CD1c-positive myeloid dendritic cell (primary cell): Measurements from ENCODE around the gene ZSCAN21.
"Not testable (repeated sequence)": the region's sequence is repeated elsewhere in the genome, so short reads cannot be mapped to it uniquely, and the experiment has no call there.

Experiments used
- DNase-seq: peaks from one replicate; pipeline ENCODE4 v3.0.0-alpha.2; 2016; ENCODE audit errors: extremely low spot score

ZSCAN21 gene

DNA sequence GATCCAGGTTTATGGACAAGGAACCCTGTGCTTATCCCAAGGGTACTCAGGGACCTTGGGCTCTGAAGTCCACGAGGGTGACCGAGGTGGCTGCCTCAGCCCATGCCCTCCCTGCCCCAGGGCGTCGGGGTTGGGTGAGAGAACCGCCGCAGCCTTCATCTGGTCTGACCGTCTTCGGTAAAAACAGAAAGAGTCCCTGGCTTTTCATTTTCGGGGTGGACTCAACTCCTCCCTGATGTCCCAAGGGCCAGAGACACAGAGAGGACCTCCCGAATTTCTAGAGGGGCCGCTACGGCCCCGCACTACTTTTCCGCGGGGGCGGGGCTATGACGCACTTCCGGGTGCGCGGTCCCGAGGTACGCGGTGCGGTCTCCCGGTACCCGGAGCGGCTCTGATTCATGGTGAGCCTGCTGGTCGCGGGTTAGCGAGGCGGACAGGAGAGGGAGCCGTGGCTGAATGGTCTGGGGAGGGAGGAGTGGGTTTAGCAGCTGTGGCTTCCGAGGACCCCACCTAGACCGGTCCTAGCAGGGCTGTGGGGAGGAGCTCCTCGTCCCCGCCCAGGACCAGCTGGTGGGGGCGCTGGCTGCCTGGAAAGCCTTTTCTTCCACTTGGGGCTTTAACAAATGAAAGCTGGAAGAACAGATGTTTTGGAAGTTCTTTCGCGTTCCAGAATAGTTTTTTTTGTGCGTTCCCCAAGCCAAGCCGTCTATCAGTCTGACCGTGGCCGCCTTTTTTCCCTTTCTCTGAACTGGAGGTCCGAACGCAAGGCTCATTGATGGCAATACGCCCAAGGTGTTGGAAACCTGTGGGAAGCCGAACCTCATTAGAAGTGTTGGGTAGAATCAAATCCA is at the start of gene ZSCAN21:
Gene ZSCAN21, plus strand, starts transcription at position 334 of the 851 bp plus-strand sequence. CDS start 7,233 bp downstream, outside the sequence.
- peak; percentile 87 for DNase-seq

DNA sequence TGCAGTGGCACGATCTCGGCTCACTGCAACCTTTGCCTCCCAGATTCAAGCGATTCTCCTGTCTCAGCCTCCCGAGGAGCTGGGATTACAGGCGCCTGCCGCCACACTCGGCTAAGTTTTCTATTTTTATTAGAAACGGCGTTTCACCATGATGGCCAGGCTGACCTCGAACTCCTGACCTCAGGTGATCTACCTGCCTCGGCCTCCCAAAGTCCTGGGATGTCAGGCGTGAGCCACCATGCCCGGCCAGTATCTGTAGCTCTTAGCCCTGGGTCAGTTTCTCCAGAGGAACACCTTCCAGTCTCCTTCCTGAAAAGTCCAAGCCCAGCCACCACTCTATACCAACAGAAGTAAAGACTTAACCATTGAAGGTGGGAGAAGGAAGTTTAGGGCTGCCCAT is 49.3 kb upstream of the ZSCAN21 start:
- no peak for DNase-seq

DNA sequence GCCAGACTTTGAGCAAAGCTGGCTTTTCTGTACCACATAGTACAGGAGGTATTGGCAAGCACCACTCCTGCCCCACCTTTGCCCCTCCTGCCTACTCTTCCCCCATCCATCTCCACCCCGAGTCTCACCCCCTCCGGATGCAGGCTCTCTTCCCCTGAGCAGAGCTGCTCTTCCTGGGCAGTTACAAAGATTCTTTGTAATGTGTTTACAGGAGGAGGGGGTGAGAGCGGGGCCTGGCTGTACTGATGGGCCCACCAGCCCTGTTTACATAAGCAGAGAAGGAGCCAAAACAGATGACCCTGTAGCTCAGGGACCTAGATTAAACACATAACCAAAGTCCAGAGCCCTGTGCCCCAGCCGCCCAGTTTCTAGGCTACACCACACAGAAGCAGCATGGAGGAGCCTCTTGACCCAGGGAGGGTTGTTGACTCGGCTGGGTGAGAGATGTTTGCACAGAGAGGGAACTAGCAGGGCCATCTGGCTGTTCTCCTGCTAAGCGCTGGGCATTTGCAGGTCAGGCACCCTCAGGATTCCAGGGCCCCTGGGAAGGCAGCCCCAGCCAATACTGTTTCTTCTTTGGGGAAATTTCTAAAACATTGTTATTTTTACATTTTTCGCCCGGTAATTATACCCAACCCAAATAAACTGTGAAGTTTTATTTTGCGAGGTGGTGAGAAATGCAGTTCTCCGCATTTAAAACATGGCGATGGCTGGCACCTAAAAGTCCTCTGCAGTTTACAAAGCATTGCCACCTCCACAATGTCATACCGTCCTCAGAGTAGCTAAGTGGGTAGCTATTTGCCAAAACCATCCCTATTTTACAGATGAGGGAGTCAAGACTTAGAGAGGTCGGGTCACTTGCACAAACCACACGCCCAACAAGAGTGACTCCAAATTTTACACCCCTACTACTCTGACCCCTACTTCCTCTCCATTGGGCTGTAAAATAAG is 45.6 kb upstream of the ZSCAN21 start:
- DNase-seq, result no peak

DNA sequence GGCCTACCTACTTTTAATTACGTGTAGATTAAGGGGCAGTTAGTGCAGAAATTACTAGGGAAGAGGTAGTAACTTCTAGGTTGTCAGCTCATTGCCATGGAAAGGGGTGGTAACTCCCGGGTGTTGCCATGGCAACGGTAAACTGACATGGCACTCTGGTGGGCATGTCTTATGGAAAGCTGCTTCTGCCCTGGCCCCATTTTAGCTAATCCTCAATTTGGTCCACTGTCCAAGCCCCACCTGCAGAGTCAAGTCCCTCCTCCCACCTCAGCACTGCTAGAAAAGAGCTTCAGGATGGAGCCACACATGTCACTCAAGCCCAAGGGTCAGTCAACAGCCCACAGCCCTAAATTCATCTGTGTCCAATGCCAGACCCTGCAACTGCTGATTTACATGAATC is 41.7 kb upstream of the ZSCAN21 start:
- no peak for DNase-seq

DNA sequence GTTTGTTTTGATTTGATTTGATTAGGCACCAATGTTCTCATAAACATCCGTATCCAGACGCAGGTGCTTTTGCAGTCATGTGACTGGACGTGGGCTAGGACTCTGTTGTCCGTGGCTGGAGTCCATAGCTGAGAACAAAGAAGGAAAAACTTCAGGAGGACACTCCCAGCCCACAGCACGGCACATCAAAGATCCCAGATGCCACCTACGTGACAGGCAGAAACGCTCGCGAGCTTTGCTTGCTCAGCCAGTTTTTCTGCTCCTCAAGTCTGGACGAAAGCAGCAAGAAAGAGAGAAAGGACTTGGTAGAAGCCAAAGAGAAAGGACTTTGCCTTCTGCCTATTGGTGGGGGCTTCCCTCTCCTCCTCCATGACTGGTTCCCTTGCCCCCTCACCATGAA is 41.0 kb upstream of the ZSCAN21 start:
- DNase-seq, result no peak

DNA sequence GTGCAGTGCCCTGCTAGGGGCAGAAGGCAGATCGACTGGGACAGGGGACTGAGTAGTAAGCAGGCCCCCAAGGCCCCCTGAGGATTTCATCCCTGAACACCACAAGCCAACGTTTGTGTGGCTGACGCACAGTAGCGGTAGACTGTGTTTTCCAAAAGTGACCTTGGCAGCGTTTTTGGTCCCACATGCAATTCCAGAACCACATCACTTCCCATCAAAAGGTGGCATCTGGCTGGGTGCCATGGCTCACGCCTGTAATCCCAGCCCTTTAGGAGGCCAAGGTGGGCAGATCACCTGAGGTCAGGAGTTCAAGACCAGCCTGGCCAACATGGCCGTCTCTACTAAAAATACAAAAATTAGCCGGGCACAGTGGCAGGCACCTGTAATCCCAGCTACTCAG is 39.6 kb upstream of the ZSCAN21 start:
- not testable (repeated sequence) for DNase-seq

DNA sequence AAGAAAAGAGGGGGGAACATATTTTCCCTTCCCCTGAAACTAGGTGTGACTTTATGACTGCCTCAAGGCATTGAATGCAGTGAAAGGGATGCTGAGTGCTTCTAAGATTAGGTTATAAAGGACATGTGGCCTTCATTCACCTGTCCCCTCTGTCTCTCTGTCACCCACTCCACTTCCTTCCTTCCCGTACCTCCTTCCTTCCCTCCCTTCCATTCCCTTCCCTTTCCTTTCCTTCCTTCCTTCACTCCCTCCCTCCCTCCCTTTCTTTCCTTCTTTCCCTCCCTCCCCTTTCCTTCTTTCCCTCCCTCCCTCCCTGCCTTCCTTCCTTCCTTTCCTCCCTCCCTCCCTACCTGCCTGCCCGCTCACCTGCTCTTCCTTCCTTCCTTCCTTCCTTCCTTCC is 38.7 kb upstream of the ZSCAN21 start:
- DNase-seq, result no peak

DNA sequence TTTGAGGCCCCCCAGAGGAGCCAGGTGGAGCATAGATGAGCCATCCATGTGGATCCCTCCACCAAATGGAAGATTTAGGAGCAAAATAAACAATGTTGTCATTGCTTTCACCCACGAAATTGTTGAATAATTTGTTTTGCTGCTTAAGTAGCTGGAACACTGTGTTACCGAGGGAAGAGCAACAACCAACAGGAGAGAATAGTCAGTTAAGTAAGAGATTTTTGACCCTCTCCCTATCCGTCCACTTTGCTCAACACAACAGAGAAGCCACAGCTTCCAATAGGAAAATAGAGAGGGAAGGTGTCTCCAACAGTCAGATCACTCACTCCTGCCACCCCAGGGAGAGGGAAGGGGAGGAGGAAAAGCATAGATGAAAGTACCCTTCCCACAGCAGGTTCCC is 38.1 kb upstream of the ZSCAN21 start:
- no peak for DNase-seq

DNA sequence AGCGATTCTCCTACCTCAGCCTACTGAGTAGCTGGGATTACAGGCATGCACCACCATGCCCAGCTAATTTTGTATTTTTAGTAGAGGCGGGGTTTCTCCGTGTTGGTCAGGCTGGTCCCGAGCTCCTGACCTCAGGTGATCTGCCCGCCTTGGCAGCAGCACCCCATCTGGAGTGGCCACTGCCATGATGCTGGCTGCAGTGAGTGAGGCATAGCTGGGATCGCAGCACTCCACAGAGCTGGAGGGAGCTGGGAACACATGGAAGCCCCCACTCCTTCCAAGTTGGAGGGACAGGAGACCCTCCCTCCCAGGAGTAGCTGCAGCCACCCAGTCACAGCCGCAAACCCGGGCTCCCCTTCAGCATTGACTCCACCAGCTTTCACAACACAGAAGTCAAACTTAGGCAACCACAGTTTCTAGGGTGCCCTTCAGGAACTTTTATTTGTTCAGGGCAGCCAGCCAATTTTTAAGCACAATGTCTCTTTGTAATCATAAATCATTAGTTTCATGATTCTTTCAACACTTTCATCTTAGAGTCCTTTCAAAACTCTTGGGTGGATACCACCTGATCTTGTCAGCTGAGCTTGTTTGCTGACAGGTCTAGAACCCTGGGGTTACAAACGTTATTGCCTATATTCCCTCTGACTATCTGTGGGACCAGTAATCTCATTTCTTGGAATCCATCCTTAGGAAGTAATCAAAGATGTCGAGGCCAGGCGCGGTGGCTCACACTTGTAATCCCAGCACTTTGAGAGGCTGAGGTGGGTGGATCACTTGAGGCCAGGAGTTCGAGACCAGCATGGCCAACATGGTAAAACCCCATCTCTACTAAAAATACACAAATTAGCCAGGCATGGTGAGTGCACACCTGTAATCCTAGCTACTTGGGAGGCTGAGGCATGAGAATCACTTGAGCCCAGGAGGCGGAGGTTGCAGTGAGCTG is 36.9 kb upstream of the ZSCAN21 start:
- DNase-seq, result not testable (repeated sequence)

DNA sequence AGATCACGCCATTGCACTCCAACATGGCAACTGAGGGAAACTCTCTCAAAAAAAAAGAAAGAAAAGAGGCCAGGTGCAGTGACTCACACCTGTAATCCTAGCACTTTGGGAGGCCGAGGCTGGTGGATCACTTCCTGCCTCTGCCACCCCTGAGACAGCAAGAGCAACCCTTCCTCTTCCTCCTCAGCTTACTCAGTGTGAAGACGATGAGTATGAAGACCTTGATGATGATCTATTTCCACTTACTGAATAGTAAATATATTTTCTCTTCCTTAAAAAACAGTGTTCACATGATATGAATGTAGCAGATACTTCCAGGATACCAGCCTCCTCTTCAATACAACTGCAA is 36.3 kb upstream of the ZSCAN21 start:
- no peak for DNase-seq

DNA sequence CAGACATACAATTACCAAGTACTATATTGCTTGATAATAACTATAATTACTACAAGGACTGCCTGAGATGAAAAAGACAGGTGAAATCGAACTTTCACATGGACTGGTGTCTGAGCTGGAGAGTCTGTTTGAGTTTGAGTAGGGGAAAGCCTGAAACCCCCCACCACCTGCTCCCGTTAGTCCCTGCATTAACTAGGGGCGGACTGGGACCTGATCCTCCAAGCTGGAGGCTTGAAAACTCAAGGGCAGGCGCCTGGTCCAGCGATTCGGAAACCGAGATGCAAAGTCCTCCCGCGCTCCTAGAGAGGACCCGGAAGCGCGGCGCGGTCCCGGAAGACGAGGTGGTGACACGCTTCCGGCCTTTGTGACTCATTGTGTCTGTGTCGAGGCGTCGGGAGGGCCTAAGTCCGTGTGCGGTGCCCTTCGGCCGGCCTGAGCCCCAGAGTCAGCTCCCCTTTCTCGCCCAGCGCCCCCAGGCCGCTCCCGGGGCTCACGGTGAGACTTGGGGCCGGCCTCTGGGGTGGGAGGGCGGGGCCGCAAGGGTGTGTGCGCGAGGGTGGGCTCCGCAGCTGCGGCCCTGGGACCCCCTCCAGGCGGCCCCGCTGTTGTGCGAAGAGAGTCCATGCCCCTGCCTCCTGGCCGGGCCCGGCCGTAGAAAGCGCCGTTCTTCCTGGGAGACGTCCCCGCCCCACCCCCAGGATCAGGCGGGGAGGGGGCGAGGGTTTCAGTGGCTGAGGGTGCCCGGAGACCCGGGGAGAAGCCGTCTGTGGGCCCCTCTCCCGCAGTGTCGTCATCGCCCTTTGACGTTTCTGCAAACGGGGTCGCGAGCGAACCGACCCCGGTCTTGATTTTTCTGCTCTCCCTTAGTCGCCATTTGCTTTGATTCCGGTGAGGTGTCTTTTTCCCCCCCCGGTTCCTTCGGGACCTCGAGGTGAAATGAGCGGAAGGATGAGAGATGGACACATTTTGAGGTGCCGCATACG is 34.1 kb upstream of the ZSCAN21 start, which contains the start of gene ZKSCAN1:
Gene ZKSCAN1, plus strand, starts transcription at position 365 of the 983 bp plus-strand sequence. CDS start 7,911 bp downstream, outside the sequence.
- DNase-seq, result peak; percentile 96

DNA sequence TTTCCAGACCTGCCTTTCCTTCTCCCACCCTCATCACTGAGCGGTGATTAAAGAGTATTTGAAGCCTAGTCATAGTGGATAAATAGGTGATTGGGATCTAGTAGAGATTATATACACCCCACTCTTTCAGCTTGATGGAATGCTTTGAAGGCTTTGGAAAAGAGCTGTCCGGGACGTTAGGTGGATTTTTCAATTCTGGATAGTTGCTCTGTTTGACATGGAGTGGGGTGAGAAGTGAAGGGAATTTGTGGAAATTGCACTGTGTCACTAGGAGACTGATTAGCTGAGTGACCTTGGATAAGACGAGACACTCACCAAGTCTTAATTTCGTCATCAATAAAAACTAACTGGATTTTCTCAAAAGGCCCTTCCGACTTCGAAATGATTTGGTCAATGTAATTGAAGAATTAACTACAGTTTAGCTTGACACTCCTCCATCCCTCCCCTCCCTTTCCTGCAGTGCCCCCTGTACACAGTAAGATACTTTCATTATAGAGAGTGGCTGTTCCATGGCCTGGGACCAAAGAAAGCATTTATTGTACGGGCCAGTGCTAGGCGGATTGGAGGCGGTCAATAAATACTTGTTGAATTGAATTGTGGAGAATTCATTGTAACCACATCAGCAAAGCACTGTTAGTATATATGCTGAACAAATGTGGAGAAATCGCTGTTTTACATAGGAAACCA is 33.2 kb upstream of the ZSCAN21 start:
- peak; percentile 4 for DNase-seq

DNA sequence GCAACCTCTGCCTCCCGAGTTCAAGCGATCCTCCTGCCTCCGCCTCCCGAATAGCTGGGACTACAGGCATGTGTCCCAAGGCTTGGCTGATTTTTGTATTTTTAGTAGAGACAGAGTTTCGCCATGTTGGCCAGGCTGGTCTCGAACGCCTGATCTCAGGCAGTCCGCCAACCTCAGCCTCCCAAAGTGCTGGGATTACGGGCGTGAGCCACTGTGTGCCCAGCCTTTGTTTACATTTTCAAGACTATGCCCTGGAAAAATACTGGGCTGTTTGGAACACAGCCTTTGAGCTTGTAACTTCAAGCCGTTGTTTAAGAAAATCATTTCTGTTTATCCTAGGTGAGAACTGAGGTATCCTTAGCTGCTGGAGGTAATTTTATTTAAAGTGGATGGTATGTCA is 32.3 kb upstream of the ZSCAN21 start:
- no peak for DNase-seq

DNA sequence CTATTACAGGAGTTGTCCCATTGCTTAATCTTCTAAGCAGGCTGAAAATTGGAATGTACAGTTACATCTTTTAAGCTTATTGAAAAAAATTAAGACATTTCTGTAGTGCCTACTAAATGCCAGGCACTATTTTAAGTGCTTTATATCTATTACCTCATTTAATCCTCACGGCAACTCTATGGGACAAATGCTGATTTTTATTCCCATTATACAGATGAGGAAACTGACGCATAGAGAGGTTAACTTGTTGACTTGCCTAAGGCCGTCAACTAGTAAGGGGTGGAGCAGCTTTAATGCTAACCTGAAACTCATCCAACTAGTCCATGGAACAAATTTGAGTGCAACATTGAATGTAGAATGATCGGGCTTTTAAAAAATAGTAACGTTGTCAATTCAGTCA is 31.7 kb upstream of the ZSCAN21 start:
- DNase-seq, result no peak

DNA sequence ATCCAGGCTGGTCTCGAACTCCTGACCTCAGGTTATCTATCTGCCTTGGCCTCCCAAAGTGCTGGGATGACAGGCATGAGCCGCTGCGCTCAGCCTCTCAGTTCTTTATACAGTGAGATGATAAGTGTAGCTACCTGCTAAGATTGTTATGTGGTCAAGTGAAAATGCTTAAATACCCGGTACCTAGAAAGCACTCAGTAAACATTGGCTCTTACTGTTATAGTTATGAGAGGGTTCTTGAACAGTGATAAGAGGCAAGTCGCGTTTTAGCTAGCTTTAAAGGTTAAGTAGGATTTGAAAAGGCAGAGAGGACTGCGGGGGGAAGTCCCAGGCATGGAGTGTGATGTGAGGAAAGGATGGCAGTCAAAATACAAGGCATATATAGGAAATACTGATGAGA is 29.7 kb upstream of the ZSCAN21 start:
- DNase-seq, result no peak

DNA sequence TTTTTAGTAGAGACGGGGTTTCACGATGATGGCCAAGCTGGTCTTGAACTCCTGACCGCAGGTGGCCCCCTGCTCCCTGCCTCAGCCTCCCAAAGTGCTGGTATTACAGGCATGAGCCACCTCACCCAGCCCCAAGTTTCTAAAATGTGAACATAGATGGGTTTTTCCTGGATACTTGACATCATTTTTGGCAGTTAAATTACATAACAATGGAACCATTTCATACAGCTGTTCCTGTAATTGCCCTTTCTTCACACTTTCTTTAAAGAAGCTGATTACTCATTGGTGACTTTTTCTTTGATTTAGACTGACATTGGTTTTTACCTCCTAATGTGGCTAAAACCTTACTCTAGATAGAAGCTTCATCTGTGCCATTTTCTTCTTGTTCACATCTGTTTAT is 28.3 kb upstream of the ZSCAN21 start:
- DNase-seq, result no peak

DNA sequence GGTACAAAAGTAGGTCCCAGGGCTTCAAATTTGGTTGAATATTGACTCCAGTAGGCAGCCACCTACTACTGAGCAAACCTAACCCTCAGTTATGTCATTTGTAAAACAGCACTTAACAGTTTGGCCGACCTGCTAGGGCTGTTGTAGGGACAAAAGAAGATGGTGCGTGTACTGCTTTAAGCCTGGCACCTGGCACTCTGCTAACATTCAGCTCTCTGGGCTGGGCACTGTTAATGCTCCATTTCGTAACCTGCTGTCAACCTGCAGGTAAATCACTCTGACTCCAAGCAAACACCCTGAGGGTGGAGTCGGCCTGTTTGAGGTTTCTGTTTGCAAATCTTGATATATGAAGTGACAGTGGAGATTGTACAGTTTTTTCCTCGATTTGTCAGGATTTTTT is 27.0 kb upstream of the ZSCAN21 start:
- DNase-seq, result no peak

DNA sequence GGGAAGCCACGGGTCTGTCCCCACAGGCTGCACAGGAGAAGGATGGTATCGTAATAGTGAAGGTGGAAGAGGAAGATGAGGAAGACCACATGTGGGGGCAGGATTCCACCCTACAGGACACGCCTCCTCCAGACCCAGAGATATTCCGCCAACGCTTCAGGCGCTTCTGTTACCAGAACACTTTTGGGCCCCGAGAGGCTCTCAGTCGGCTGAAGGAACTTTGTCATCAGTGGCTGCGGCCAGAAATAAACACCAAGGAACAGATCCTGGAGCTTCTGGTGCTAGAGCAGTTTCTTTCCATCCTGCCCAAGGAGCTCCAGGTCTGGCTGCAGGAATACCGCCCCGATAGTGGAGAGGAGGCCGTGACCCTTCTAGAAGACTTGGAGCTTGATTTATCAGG is 26.0 kb upstream of the ZSCAN21 start:
- no peak for DNase-seq

DNA sequence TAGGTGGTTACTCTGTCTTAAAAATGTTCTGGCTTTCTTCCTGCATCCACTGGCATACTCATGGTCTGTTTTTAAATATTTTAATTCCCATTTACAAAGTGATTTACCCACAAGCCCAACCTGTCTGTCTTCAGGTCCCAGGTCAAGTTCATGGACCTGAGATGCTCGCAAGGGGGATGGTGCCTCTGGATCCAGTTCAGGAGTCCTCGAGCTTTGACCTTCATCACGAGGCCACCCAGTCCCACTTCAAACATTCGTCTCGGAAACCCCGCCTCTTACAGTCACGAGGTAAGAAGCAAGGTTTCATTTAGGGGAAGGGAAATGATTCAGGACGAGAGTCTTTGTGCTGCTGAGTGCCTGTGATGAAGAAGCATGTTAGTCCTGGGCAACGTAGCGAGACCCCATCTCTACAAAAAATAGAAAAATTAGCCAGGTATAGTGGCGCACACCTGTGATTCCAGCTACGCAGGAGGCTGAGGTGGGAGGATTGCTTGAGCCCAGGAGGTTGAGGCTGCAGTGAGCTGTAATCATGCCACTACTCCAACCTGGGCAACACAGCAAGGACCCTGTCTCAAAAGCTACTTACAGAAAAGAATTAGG is 25.5 kb upstream of the ZSCAN21 start:
- DNase-seq, result no peak
